MM.1S (cell line): Measurements from ENCODE around the gene RNF212.

Source experiments
- CTCF ChIP-seq: fragments of 300-600 bp; sonication (generic); IDR thresholded peaks from 2 replicates; pipeline ENCODE4 v1.5.1; 2016; ENCODE audit warnings: antibody characterized with exemption, low read length, mixed read lengths
- EZH2 ChIP-seq: fragments of 300-600 bp; sonication (generic); optimal IDR thresholded peaks from 2 replicates; pipeline ENCODE3; 2017; ENCODE audit warnings: low read depth, mild to moderate bottlenecking, antibody characterized with exemption, low read length, mixed read lengths
- EZH2phosphoT487 ChIP-seq: fragments of 300-600 bp; sonication (generic); IDR thresholded peaks from 2 replicates; pipeline ENCODE4 v1.6.1; 2018; ENCODE audit warnings: antibody characterized with exemption, low read length

DNA sequence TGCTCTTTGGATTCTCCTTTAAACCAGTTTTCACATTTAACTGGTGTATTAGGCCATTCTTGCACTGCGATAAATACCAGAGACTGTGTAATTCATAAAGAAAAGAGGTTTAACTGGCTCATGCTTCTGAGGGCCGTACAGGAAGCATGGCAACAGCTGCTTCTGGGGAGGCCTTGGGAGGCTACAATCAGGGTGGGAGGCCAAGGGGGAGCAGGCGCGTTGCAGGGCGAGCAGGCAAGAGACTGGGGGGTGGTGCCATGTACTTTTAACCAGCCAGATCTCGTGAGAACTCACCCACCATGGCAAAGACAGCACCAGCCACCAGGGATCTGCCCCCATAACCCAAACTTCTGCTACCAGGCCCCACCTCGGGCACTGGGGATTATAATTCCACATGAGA lies 38.1 kb downstream of the RNF212 start:
- TF ChIP-seq EZH2 (no peak), CTCF (no peak), EZH2phosphoT487 (no peak)
